Measurements from ENCODE around the gene CPNE9. TPM values are rescaled to one million over a fixed set of nuclear protein-coding genes. Genes with fewer than 3 reads are reported as not detected.

The CPNE9 gene
- total and polyA plus RNA-seq, 2 of the 8 experiments (the other 6 are each of a cell fraction or from before 2014, with no cell fraction given) = 4.8 to 6.0 TPM

GRCh38 chr3:9678493-9678892, 25.1 kb upstream of the CPNE9 start:
- no peak overlapping the region for H4K91ac ChIP-seq (replicated peaks; ENCODE audit: insufficient read length, low read length)
- H3K4ac ChIP-seq (replicated peaks; ENCODE audit: insufficient read length, low read depth, low read length) = no peak overlapping the region
- no peak overlapping the region for H3K14ac ChIP-seq (ENCODE audit: insufficient read length)
- no peak overlapping the region for H2BK5ac ChIP-seq (ENCODE audit: low read depth, low read length)
- no peak overlapping the region for H3K23ac ChIP-seq (ENCODE audit: insufficient read length)
- ChIA-PET POLR2A (ENCODE audit: partially characterized antibody) (interaction anchor here (0.6 to 1.3 kb wide), 2 partner anchors 10 to 326 kb away, joined by 3 read pairs; no protein-coding TSS in a partner anchor), CTCF (ENCODE audit: partially characterized antibody) (interaction anchor here (0.6 to 2.7 kb wide), 10 partner anchors 8 to 477 kb away, joined by 3 to 16 read pairs (median 3); no protein-coding TSS in a partner anchor)
- no peak overlapping the region for H3K18ac ChIP-seq (ENCODE audit: extremely low read depth, low read length)
- H2AFZ ChIP-seq (ENCODE audit: low read length) = no peak overlapping the region
- peaks cover 17 to 37% (median 29%) of the 10 kb centered on the region in 4 experiments for H3K36me3 ChIP-seq (ENCODE audit: control insufficient read depth in 2 of 4, insufficient read depth in 4 of 4, low read length in 3 of 4)
- H2AK5ac ChIP-seq (ENCODE audit: low read depth, low read length) = no peak overlapping the region
- H3K23me2 ChIP-seq (ENCODE audit: low read depth, low read length) = peaks cover 2% of the 10 kb centered on the region; the same call in 1 of the 2 replicates
- no peak overlapping the region for H4K5ac ChIP-seq (ENCODE audit: insufficient read length, low read depth, low read length)
- no peak overlapping the region for H3K27ac ChIP-seq (ENCODE audit: low read depth, low read length)
- FAIRE-seq = no peak
- H3K56ac ChIP-seq (replicated peaks; ENCODE audit: insufficient read length, low read depth, low read length) = no peak overlapping the region
- TF ChIP-seq SIX5 (IDR thresholded peaks at IDR 0.05; ENCODE audit: low read depth, low read length) = no peak
- TF ChIP-seq USF2 (IDR thresholded peaks at IDR 0.05; ENCODE audit: low read length) = no peak
- TF ChIP-seq CHD1 (IDR thresholded peaks at IDR 0.05; ENCODE audit: low read depth, low read length) = no peak
- no peak for TF ChIP-seq HDAC6 (IDR thresholded peaks at IDR 0.05; ENCODE audit: low read depth, low read length)
- TF ChIP-seq SRF (IDR thresholded peaks at IDR 0.05; ENCODE audit: low read depth, low read length) = no peak
- no peak for TF ChIP-seq RXRA (IDR thresholded peaks at IDR 0.05; ENCODE audit: insufficient read depth, low read depth, low read length)
- TF ChIP-seq MAX (IDR thresholded peaks at IDR 0.05) = no peak
- TF ChIP-seq KDM5A (IDR thresholded peaks at IDR 0.05; ENCODE audit: low read length) = no peak
- TF ChIP-seq RNF2 (IDR thresholded peaks at IDR 0.05; ENCODE audit: borderline replicate concordance, low read depth, low read length, missing control alignments, poor library complexity, severe bottlenecking) = no peak
- TF ChIP-seq GTF2F1 (IDR thresholded peaks at IDR 0.05; ENCODE audit: borderline replicate concordance, low read depth, low read length) = no peak
- TF ChIP-seq POLR2AphosphoS5 (IDR thresholded peaks at IDR 0.05; ENCODE audit: low read depth, low read length) = no peak
- no peaks in the 10 kb centered on the region for H3K4me1 ChIP-seq (replicated peaks in 1 of 4; ENCODE audit: control insufficient read depth in 3 of 4, insufficient read depth in 4 of 4, low read length in 3 of 4)
- DNase-seq (ENCODE audit: low read depth in 1 of 2, low spot score in 2 of 2) = no peak
- no peak overlapping the region for H2BK20ac ChIP-seq (ENCODE audit: low read length)
- no peaks in the 10 kb centered on the region for H3K79me1 ChIP-seq (ENCODE audit: low read depth, low read length)
- no peak overlapping the region for H2BK12ac ChIP-seq (ENCODE audit: low read depth, low read length)
- H4K20me1 ChIP-seq (replicated peaks in 1 of 2; ENCODE audit: control insufficient read depth in 1 of 2, insufficient read depth in 2 of 2, low read length in 2 of 2) = peaks cover 0 to 3% of the 10 kb centered on the region in 2 experiments
- H4K8ac ChIP-seq (ENCODE audit: extremely low read depth, insufficient read depth, low read length) = no peak overlapping the region
- no peak overlapping the region for H3K4me3 ChIP-seq (ENCODE audit: extremely low read depth in 1 of 4, insufficient read depth in 2 of 4, low read depth in 3 of 4, low read length in 4 of 4)
- no peak overlapping the region for H3K4me2 ChIP-seq (ENCODE audit: insufficient read depth in 1 of 2, low read depth in 2 of 2, low read length in 2 of 2)
- H3K9ac ChIP-seq (replicated peaks in 1 of 4; ENCODE audit: extremely low read depth in 1 of 4, low read depth in 3 of 4, low read length in 3 of 4) = no peak overlapping the region
- no peak overlapping the region for H2BK15ac ChIP-seq (ENCODE audit: low read length)
- H3K79me2 ChIP-seq (ENCODE audit: control insufficient read depth in 1 of 2, insufficient read depth in 2 of 2, low read length in 2 of 2) = no peaks in the 10 kb centered on the region
- no peaks in the 10 kb centered on the region for H3K27me3 ChIP-seq (replicated peaks in 1 of 4; ENCODE audit: control insufficient read depth in 3 of 4, extremely low read depth in 1 of 4, insufficient read depth in 3 of 4, low read length in 3 of 4)
- H3K9me3 ChIP-seq (ENCODE audit: insufficient read depth in 2 of 2, low read depth in 1 of 2, low read length in 1 of 2) = no peaks in the 10 kb centered on the region
- H2BK120ac ChIP-seq (replicated peaks; ENCODE audit: low read depth, low read length) = no peak overlapping the region
- 83% methylated on average over 2 of the region's 3 CpGs; no CpG with 5 or more reads in 1 of the 2 experiments for WGBS, 2 experiments (ENCODE audit: extremely low coverage in 1 of 2, insufficient coverage in 1 of 2, insufficient read length in 1 of 2, insufficient replicate concordance in 2 of 2, low coverage in 1 of 2, low lambda C conversion rate in 2 of 2, missing lambda C conversion rate in 1 of 2)
